Keratinocyte (primary cell): ENCODE measurements around the gene SAMD14.

ENCODE experiments used
- CTCF ChIP-seq, 3 experiments: IDR thresholded peaks in 1 of 3; conservative IDR thresholded peaks in 1 of 3; optimal IDR thresholded peaks in 1 of 3; 2 replicates in 2 of 3; 3 replicates in 1 of 3; pipeline versions ENCODE3 to v1.5.1; 2011; ENCODE audit warnings: low read length in 3 of 3, mild to moderate bottlenecking in 3 of 3, moderate library complexity in 2 of 3, control low read depth in 1 of 3, inconsistent platforms in 1 of 3; ENCODE audit not compliant: insufficient read depth in 2 of 3; ENCODE audit errors: extremely low read depth in 1 of 3
- EZH2 ChIP-seq: IDR thresholded peaks from one replicate; pipeline ENCODE4 v1.6.1; 2012; ENCODE audit warnings: inconsistent platforms, mild to moderate bottlenecking, low read length, moderate library complexity

- no peak for TF ChIP-seq CTCF (optimal IDR thresholded peaks at IDR 0.05 in 1 of 3, IDR thresholded peaks at IDR 0.05 in 1 of 3, conservative IDR thresholded peaks at IDR 0.05 in 1 of 3; ENCODE audit: extremely low read depth in 1 of 3, insufficient read depth in 2 of 3, low read length in 3 of 3)
- TF ChIP-seq EZH2, result no peak
Observed at GRCh38 chr17:50169881-50170459, 40.0 kb upstream of the SAMD14 start.
